Activated naive CD8-positive, alpha-beta T cell treated with anti-CD3 and anti-CD28 coated beads, Interleukin-2, amount 50 U/mL, for 24 hours (primary cell): ENCODE measurements around the gene ARHGAP15.
A peak's percentile ranks its signal among the peaks of the same experiment; 100 is the strongest.

Experiments used
- ATAC-seq: fragments of 150-1000 bp; cut with Tn5 transposase; one replicate; pipeline ENCODE4 v1.10.0; 2021
- DNase-seq: peaks from one replicate; pipeline ENCODE4 v3.0.0; 2021
- H3K27ac Mint-ChIP-seq: one replicate; pipeline ENCODE4 v1.8.0; 2021; ENCODE audit warnings: mild to moderate bottlenecking, mixed read lengths
- H3K27me3 Mint-ChIP-seq: one replicate; pipeline ENCODE4 v1.8.0; 2021; ENCODE audit warnings: mixed read lengths
- H3K36me3 Mint-ChIP-seq: one replicate; pipeline ENCODE4 v1.8.0; 2021; ENCODE audit warnings: low read depth, mixed read lengths
- H3K4me1 Mint-ChIP-seq: one replicate; pipeline ENCODE4 v1.8.0; 2021; ENCODE audit warnings: mixed read lengths
- H3K4me3 Mint-ChIP-seq: one replicate; pipeline ENCODE4 v1.8.0; 2021; ENCODE audit warnings: mild to moderate bottlenecking, moderate library complexity, mixed read lengths
- H3K9me3 Mint-ChIP-seq: one replicate; pipeline ENCODE4 v1.8.0; 2021; ENCODE audit warnings: mixed read lengths

Gene ARHGAP15

GRCh38 chr2:143582046-143582747 lies 453.0 kb downstream of the ARHGAP15 start:
- H3K27ac Mint-ChIP-seq = no peak overlapping the region
- no peaks in the 10 kb centered on the region for H3K27me3 Mint-ChIP-seq
- peaks cover 12% of the 10 kb centered on the region for H3K9me3 Mint-ChIP-seq
- H3K4me1 Mint-ChIP-seq = peaks cover 10% of the 10 kb centered on the region
- H3K36me3 Mint-ChIP-seq = peaks cover 37% of the 10 kb centered on the region
- H3K4me3 Mint-ChIP-seq = no peak overlapping the region
- ATAC-seq = no peak
- DNase-seq = no peak

- Mint-ChIP-seq H3K9me3 (peaks cover 12% of the 10 kb centered on the region), H3K4me3 (no peak overlapping the region), H3K27ac (no peak overlapping the region), H3K4me1 (peaks cover 10% of the 10 kb centered on the region), H3K27me3 (no peaks in the 10 kb centered on the region), H3K36me3 (peaks cover 43% of the 10 kb centered on the region)
- DNase-seq (no peak), ATAC-seq (no peak)
Observed at GRCh38 chr2:143584936-143585335, 455.7 kb downstream of the ARHGAP15 start.

GRCh38 chr2:143586119-143586518 lies 456.9 kb downstream of the ARHGAP15 start:
- Mint-ChIP-seq H3K4me1 (peaks cover 10% of the 10 kb centered on the region), H3K27ac (no peak overlapping the region), H3K4me3 (no peak overlapping the region), H3K9me3 (peaks cover 12% of the 10 kb centered on the region), H3K36me3 (peaks cover 41% of the 10 kb centered on the region), H3K27me3 (no peaks in the 10 kb centered on the region)
- no peak for DNase-seq
- no peak for ATAC-seq

GRCh38 chr2:143588746-143589145 lies 459.5 kb downstream of the ARHGAP15 start:
- ATAC-seq (no peak), DNase-seq (no peak)
- no peak overlapping the region for H3K27ac Mint-ChIP-seq
- peaks cover 30% of the 10 kb centered on the region for H3K36me3 Mint-ChIP-seq
- H3K4me3 Mint-ChIP-seq = no peak overlapping the region
- H3K9me3 Mint-ChIP-seq = peaks cover 5% of the 10 kb centered on the region
- no peaks in the 10 kb centered on the region for H3K27me3 Mint-ChIP-seq
- H3K4me1 Mint-ChIP-seq = peaks cover 4% of the 10 kb centered on the region

GRCh38 chr2:143594161-143594560 lies 464.9 kb downstream of the ARHGAP15 start:
- Mint-ChIP-seq H3K4me1 (no peaks in the 10 kb centered on the region), H3K36me3 (peaks cover 14% of the 10 kb centered on the region), H3K9me3 (peaks cover 4% of the 10 kb centered on the region), H3K4me3 (no peak overlapping the region), H3K27me3 (no peaks in the 10 kb centered on the region), H3K27ac (no peak overlapping the region)
- ATAC-seq (no peak), DNase-seq (no peak)

- no peak overlapping the region for H3K4me3 Mint-ChIP-seq
- H3K36me3 Mint-ChIP-seq = peaks cover 14% of the 10 kb centered on the region
- H3K27ac Mint-ChIP-seq = no peak overlapping the region
- H3K4me1 Mint-ChIP-seq = no peaks in the 10 kb centered on the region
- ATAC-seq (no peak), DNase-seq (no peak)
- peaks cover 4% of the 10 kb centered on the region for H3K9me3 Mint-ChIP-seq
- H3K27me3 Mint-ChIP-seq = no peaks in the 10 kb centered on the region
Observed at GRCh38 chr2:143594745-143595144, 465.5 kb downstream of the ARHGAP15 start.

- no peaks in the 10 kb centered on the region for H3K4me1 Mint-ChIP-seq
- no peak for ATAC-seq
Observed at GRCh38 chr2:143600116-143600515, 470.9 kb downstream of the ARHGAP15 start.

GRCh38 chr2:143601828-143602227 lies 472.6 kb downstream of the ARHGAP15 start:
- Mint-ChIP-seq H3K4me3 (no peak overlapping the region), H3K9me3 (no peaks in the 10 kb centered on the region), H3K4me1 (peaks cover 3% of the 10 kb centered on the region), H3K36me3 (peaks cover 11% of the 10 kb centered on the region), H3K27me3 (no peaks in the 10 kb centered on the region), H3K27ac (no peak overlapping the region)
- ATAC-seq (no peak), DNase-seq (no peak)

More at GRCh38 chr2:143600116-143600515, 470.9 kb downstream of the ARHGAP15 start:
- H3K27ac Mint-ChIP-seq = no peak overlapping the region
- H3K9me3 Mint-ChIP-seq = peaks cover 4% of the 10 kb centered on the region
- no peak for DNase-seq
- no peak overlapping the region for H3K4me3 Mint-ChIP-seq
- peaks cover 15% of the 10 kb centered on the region for H3K36me3 Mint-ChIP-seq
- no peaks in the 10 kb centered on the region for H3K27me3 Mint-ChIP-seq

GRCh38 chr2:143603035-143603655 lies 473.9 kb downstream of the ARHGAP15 start:
- Mint-ChIP-seq H3K4me1 (peaks cover 14% of the 10 kb centered on the region), H3K36me3 (peaks cover 6% of the 10 kb centered on the region), H3K9me3 (no peaks in the 10 kb centered on the region), H3K4me3 (no peak overlapping the region), H3K27ac (no peak overlapping the region), H3K27me3 (no peaks in the 10 kb centered on the region)
- no peak for DNase-seq
- ATAC-seq = no peak

- Mint-ChIP-seq H3K9me3 (no peaks in the 10 kb centered on the region), H3K4me1 (peaks cover 14% of the 10 kb centered on the region), H3K27ac (no peak overlapping the region), H3K4me3 (no peak overlapping the region), H3K27me3 (no peaks in the 10 kb centered on the region), H3K36me3 (peaks cover 6% of the 10 kb centered on the region)
- no peak for DNase-seq
- no peak for ATAC-seq
Observed at GRCh38 chr2:143603846-143604565, 474.8 kb downstream of the ARHGAP15 start.

GRCh38 chr2:143604566-143604959 lies 475.3 kb downstream of the ARHGAP15 start:
- H3K36me3 Mint-ChIP-seq = peaks cover 6% of the 10 kb centered on the region
- no peak overlapping the region for H3K4me3 Mint-ChIP-seq
- H3K27me3 Mint-ChIP-seq = no peaks in the 10 kb centered on the region
- ATAC-seq = no peak
- DNase-seq = no peak
- H3K27ac Mint-ChIP-seq = no peak overlapping the region
- no peaks in the 10 kb centered on the region for H3K9me3 Mint-ChIP-seq
- H3K4me1 Mint-ChIP-seq = peaks cover 14% of the 10 kb centered on the region

- H3K4me3 Mint-ChIP-seq = no peak overlapping the region
- no peaks in the 10 kb centered on the region for H3K9me3 Mint-ChIP-seq
- peaks cover 14% of the 10 kb centered on the region for H3K4me1 Mint-ChIP-seq
- ATAC-seq (no peak), DNase-seq (no peak)
- H3K36me3 Mint-ChIP-seq = peaks cover 7% of the 10 kb centered on the region
- H3K27ac Mint-ChIP-seq = no peak overlapping the region
- no peaks in the 10 kb centered on the region for H3K27me3 Mint-ChIP-seq
Observed at GRCh38 chr2:143607231-143608062, 478.2 kb downstream of the ARHGAP15 start.

GRCh38 chr2:143608063-143608423 lies 478.8 kb downstream of the ARHGAP15 start:
- Mint-ChIP-seq H3K9me3 (no peaks in the 10 kb centered on the region), H3K27ac (peak overlapping the region; percentile 10), H3K4me1 (peaks cover 14% of the 10 kb centered on the region), H3K27me3 (no peaks in the 10 kb centered on the region), H3K4me3 (no peak overlapping the region), H3K36me3 (peaks cover 7% of the 10 kb centered on the region)
- ATAC-seq (no peak), DNase-seq (no peak)

GRCh38 chr2:143608758-143609157 lies 479.5 kb downstream of the ARHGAP15 start:
- no peak for ATAC-seq
- peaks cover 10% of the 10 kb centered on the region for H3K36me3 Mint-ChIP-seq

More at GRCh38 chr2:143608758-143609157, 479.5 kb downstream of the ARHGAP15 start:
- H3K4me3 Mint-ChIP-seq = no peak overlapping the region
- no peak overlapping the region for H3K27ac Mint-ChIP-seq
- no peak for DNase-seq
- no peaks in the 10 kb centered on the region for H3K9me3 Mint-ChIP-seq
- H3K27me3 Mint-ChIP-seq = no peaks in the 10 kb centered on the region
- peaks cover 14% of the 10 kb centered on the region for H3K4me1 Mint-ChIP-seq
